NCI-H1105 (cell line): ENCODE data around the gene SOX2.

Source experiments
- DNase-seq: peaks from one replicate; lab custom pipeline; 2025; lab: John Stamatoyannopoulos, UW

Gene SOX2

DNA sequence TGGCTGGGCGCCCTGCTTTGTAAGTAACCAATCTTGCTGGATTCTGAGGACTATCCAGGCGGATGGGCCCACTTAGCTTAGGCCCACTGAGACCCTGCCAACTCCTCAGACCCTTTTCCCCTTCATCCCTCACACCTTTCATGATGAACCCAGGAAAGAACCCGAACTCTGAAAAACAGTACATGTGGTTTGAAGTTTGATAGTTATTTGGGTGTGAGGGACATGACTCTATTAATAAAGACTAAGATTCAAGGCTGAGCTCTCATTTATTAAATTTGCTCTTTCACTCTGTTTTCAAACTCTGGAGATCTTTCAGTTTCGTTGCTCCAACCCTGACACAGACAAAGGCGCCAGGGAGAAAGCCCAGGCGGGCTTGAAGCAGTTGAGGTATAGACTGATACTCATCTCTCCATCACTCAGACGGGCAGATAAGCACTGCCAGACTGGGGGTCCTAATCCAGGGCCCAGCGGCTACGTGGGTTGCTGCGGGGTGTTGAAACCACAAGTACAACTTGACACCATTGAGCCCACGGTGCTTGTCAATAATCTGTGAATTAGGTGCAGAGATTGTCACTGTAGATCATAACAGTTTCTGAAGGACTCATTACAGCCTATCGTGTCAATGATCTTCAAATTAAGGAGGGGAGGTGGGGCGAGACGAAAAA, 7.2 kb upstream of the SOX2 start:
- DNase-seq, result no peak

- DNase-seq, result no peak
Observed at GRCh38 chr3:181705086-181705480, 6.6 kb upstream of the SOX2 start.

GRCh38 chr3:181707980-181708379, 3.7 kb upstream of the SOX2 start:
- DNase-seq, result no peak

GRCh38 chr3:181709537-181710279, 2.0 kb upstream of the SOX2 start:
- peak; percentile 76 for DNase-seq

DNA sequence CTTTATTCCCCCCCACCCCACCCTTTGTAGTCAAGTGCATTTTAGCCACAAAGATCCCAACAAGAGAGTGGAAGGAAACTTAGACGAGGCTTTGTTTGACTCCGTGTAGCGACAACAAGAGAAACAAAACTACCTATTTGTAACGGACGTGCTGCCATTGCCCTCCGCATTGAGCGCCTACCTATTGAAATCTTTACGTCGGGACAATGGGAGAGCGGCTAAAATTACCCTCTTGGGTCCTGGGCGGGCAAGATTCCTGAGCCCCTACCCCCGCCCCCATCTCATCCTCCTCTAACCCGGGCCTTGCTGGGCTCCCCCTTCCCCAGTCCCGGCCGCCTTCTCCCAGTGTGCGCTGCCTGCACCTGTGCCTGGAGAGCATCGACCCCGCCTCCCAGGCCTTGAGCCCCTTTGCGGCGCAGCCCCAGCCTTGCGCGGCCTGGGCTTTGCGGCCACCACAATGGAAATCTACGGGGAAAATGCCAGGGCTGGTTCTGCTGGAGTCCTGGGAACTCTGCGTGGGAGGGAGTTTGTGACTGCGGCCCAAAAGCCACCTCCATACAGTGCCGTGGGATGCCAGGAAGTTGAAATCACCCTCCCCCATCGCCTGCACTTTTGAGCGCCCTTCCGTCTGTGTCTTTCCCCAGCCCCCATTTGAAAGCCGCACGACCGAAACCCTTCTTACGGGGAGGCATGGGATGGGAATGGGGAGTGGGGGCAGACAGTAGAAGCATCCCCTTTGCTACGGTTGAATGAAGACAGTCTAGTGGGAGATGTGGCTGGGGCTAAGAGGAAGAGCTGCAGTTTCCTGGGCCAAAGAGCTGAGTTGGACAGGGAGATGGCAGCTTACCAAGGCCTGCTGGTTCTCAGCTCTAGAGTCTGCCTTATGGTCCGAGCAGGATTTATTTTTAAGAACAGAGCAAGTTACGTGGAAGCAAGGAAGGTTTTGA, 1.1 kb upstream of the SOX2 start:
- DNase-seq, result peak; percentile 53

DNA sequence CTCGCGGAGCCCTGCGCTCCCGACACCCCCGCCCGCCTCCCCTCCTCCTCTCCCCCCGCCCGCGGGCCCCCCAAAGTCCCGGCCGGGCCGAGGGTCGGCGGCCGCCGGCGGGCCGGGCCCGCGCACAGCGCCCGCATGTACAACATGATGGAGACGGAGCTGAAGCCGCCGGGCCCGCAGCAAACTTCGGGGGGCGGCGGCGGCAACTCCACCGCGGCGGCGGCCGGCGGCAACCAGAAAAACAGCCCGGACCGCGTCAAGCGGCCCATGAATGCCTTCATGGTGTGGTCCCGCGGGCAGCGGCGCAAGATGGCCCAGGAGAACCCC, 464 bp downstream of the SOX2 start:
- DNase-seq, result no peak

- peak; percentile 48 for DNase-seq
Observed at GRCh38 chr3:181712553-181713279, 991 bp downstream of the SOX2 start.

DNA sequence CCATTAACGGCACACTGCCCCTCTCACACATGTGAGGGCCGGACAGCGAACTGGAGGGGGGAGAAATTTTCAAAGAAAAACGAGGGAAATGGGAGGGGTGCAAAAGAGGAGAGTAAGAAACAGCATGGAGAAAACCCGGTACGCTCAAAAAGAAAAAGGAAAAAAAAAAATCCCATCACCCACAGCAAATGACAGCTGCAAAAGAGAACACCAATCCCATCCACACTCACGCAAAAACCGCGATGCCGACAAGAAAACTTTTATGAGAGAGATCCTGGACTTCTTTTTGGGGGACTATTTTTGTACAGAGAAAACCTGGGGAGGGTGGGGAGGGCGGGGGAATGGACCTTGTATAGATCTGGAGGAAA, 1.5 kb downstream of the SOX2 start:
- no peak for DNase-seq

DNA sequence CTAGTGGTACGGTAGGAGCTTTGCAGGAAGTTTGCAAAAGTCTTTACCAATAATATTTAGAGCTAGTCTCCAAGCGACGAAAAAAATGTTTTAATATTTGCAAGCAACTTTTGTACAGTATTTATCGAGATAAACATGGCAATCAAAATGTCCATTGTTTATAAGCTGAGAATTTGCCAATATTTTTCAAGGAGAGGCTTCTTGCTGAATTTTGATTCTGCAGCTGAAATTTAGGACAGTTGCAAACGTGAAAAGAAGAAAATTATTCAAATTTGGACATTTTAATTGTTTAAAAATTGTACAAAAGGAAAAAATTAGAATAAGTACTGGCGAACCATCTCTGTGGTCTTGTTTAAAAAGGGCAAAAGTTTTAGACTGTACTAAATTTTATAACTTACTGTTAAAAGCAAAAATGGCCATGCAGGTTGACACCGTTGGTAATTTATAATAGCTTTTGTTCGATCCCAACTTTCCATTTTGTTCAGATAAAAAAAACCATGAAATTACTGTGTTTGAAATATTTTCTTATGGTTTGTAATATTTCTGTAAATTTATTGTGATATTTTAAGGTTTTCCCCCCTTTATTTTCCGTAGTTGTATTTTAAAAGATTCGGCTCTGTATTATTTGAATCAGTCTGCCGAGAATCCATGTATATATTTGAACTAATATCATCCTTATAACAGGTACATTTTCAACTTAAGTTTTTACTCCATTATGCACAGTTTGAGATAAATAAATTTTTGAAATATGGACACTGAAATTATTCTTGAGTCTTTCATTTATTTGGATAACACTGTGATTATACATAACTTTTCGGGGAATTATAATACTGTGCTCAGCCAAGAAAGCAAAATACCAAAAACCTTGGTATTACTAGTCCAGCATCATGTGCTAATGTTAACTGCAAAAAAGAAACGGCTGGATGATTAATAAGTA, 2.2 kb downstream of the SOX2 start:
- no peak for DNase-seq

DNA sequence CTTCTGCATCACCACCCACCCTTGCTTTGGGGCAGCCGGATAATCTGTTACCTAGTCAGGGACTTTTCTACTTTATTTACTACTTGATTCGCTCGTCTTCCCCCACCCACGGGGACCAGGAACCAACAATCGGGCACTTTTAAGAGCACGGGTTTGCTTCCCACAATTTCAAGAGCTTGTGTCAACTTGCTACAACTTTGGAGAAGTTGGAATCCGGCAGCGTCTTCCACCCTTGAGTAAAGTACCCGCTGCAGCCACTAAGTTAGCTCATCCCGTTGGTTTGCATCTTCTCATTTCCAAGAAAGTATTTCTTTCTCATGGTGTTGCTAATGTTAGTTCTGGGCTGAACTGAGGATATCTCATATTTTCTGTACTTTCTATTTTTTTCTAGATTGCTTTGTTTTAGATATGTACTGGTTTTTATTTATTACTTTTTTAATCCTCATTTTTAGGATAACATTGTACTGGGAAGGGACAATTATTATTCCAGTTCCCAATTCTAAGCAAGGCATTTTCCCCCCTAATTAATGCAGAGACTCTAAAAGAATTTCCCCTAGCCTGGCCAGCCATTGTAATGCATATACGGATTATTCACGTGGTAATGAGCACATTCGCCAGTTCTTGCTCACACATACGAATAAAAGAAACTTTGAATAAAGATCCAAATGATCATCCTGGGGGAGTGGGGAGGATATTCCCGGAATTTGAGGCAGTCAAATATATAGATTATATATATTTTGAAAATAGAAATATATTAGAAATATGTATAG, 4.0 kb downstream of the SOX2 start:
- no peak for DNase-seq

GRCh38 chr3:181716966-181717365, 5.2 kb downstream of the SOX2 start:
- no peak for DNase-seq

- DNase-seq, result no peak
Observed at GRCh38 chr3:181717549-181718171, 5.9 kb downstream of the SOX2 start.

DNA sequence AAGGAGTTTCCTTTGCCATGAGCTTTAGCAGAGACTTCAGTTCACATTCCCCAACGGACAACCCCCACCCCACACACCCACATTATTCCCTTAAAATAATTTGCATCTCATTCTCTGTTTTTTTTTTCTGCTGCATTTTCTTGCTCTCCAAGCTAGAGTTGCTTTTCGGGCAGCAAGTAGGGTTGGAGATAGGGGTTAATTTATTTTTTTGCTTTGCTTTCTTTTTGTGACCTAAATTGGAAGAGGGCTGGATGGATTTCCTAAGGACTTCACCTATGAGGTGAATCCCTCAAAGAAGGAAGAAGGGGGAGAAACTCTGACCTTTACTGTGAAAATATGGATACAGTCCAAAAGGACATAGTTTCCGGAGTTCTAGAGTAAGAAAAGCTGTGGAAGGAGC, 6.6 kb downstream of the SOX2 start:
- no peak for DNase-seq

GRCh38 chr3:181718987-181719911, 7.5 kb downstream of the SOX2 start:
- no peak for DNase-seq

DNA sequence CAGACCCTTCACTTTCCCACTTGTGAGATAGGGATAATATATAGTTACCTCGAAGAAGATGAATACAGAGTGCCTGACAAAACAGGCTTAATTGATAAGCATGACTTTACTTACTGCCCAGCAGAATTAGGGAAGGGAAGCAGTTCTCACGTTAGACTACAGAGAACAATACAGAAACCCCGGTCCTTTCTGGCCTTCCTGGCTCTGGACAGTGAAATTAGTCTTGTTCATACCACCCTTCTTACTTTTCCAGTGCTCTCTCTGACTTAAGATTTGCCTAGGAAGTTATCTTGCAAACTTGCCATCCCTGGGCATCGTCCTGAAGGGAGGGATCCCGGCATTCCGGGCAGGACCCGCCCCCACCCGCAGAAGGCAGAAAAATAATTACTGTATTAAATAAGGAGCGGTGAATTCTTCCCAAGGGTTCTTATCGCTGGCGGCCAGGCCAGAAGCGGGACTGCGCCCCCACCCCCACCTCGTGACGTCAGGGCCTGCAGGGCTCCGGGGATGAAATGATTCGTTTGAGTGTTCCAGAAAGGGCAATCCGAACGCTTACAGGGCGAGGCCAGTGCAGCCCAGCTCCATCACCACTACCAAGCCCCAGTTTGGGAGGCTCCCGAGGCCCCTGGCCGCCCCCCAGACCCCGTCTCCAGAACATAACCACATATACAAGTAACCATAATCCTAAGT, 8.4 kb downstream of the SOX2 start:
- no peak for DNase-seq

- no peak for DNase-seq
Observed at GRCh38 chr3:181721046-181721875, 9.5 kb downstream of the SOX2 start.

DNA sequence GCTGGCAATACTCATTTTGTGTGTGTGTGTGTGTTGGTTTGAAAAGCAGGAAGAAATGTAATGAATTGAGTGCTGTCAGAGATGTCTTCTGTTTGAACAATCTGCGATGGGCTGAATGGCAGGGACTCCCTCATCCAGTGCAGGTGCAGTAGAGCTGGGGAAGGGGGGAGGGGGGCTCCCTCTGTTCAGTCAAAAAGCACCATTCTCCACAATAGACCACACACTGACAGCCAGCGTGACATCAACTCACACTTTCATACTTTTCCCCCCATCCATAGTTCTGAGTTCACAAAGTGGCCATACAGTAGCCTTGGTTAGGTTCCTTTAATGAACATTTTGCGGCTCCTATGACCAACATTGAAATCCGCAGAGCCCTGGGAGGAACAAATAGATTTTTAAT, 10.4 kb downstream of the SOX2 start:
- DNase-seq, result no peak
